ENCODE data around the gene SDHAF4.
A peak's percentile ranks its signal among the peaks of the same experiment; 100 is the strongest.

SDHAF4 gene

DNA sequence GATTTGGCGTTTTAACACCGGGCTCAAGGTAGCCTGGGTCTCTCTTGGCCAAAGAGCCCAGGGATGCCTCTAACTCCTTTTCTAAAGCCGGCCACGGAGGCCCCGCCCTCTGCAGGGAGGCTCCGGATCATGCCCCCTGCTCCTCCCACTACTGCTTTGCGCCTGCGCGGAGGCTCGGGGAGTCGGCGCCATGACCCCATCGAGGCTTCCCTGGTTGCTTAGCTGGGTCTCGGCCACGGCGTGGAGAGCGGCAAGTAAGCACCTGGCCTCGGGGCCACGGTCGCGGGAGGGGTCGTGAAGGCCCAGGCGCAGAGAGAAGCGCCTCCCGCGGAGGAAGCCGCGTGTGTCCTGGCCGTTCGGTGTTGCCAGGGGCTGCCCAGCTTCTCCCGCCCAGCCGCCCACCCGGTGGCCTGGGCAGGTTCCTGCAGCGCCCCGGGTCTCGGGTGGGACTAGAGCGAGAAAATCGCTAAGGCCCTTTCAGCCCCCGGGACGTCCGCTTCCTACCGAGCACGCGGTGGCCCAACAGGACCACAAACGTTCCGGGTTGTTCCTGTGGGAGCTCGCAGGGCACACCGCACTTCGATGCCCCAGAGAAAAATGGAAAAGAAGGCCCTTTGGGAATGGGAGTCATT lies at the start of gene SDHAF4:
Gene SDHAF4 (plus strand): TSS at position 180 of the 632 bp plus-strand sequence. CDS start 11 bp downstream, at position 191.
- Histone ChIP-seq H3K4me3 (peak within 1 kb of the TSS; percentile 74), H3K4me2 (peak within 1 kb of the TSS; percentile 92), H3K4me1 (peaks cover 14% of the 10 kb centered on the region), H3K9ac (peak within 1 kb of the TSS; percentile 90), H3K27ac (peak within 1 kb of the TSS; percentile 89), H3K36me3 (peaks cover 12% of the 10 kb centered on the region; the same call in 1 of the 2 replicates), H4K20me1 (no peaks in the 10 kb centered on the region), H3K9me3 (0 out of 2 replicates have a peak, but pooled peaks cover 3% of the 10 kb centered on the region), H3K27me3 (no peaks in the 10 kb centered on the region)
- no peak for TF ChIP-seq Cebpa-rat (IDR thresholded peaks at IDR 0.05)

DNA sequence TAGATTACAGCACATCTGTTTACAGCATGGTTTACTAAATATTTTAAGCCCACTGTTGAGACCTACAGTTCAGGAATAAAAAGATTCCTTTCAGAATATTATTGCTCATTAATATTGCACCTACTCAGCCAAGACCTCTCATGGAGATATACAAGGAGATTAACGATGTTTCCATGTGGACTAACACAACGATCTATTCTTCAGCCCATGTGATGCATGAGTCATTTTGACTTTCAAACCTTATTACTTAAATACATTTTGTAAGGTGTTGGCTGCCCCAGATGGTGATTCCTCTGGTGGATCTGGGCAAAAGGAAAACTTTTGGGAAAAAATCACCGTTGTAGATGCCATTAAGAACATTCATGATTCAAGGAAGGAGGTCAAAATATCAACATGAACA lies 48.0 kb upstream of the SDHAF4 start:
- Histone ChIP-seq H3K4me2 (no peak overlapping the region), H3K27ac (no peak overlapping the region), H4K20me1 (no peaks in the 10 kb centered on the region), H3K4me1 (no peaks in the 10 kb centered on the region), H3K9me3 (no peaks in the 10 kb centered on the region), H3K4me3 (no peak overlapping the region), H3K9ac (no peak overlapping the region), H3K27me3 (no peaks in the 10 kb centered on the region), H3K36me3 (no peaks in the 10 kb centered on the region)
- no peak for TF ChIP-seq Cebpa-rat (IDR thresholded peaks at IDR 0.05)

DNA sequence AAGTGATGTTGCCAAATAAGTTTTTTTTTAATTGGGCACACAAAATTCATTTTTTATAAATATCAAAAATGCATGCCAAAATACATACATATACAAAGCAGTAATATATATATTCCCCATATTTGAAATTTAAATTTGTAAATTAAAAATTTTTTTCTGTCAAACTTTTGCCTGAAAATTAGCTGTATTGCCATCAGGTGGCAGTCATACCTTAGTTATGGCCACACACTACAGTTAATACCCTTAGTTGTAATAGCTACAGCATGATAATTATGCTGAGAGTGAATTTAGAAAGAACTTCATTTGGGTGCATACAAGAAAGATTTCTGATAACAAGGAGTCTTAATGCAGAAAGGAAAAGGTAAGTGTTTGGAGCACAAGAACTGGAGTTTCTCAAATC lies 46.2 kb upstream of the SDHAF4 start:
- no peaks in the 10 kb centered on the region for H3K9me3 ChIP-seq
- no peak for TF ChIP-seq Cebpa-rat (IDR thresholded peaks at IDR 0.05)
- H3K27ac ChIP-seq, result no peak overlapping the region
- no peak overlapping the region for H3K9ac ChIP-seq
- H3K4me1 ChIP-seq, result no peaks in the 10 kb centered on the region
- no peaks in the 10 kb centered on the region for H3K36me3 ChIP-seq
- no peak overlapping the region for H3K4me2 ChIP-seq
- H3K27me3 ChIP-seq, result no peaks in the 10 kb centered on the region
- no peaks in the 10 kb centered on the region for H4K20me1 ChIP-seq
- no peak overlapping the region for H3K4me3 ChIP-seq

DNA sequence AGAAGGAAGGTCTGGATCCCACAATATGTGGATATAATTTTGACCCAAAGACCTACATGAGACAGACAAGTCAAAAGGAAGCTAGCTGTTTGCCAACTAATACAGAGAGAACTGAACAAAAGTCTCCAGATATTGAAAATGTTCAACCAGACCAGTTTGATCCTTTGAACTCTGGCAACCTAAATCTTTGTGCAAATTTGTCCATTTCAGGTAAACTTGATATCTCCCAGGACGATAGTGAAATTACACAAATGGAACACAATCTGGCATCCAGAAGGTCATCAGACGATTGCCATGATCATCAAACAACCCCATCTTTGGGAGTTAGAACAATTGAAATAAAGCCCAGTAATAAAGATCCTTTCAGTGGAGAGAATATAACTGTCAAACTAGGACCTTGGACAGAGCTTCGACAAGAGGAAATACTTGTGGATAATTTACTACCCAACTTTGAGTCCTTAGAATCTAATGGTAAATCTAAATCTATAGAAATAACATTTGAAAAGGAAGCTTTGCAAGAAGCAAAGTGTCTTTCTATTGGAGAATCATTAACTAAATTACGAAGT lies 41.9 kb upstream of the SDHAF4 start:
- 0 out of 2 replicates have a peak, but pooled peaks cover 6% of the 10 kb centered on the region for H3K36me3 ChIP-seq
- no peak overlapping the region for H3K4me3 ChIP-seq
- no peak for TF ChIP-seq Cebpa-rat (IDR thresholded peaks at IDR 0.05)

DNA sequence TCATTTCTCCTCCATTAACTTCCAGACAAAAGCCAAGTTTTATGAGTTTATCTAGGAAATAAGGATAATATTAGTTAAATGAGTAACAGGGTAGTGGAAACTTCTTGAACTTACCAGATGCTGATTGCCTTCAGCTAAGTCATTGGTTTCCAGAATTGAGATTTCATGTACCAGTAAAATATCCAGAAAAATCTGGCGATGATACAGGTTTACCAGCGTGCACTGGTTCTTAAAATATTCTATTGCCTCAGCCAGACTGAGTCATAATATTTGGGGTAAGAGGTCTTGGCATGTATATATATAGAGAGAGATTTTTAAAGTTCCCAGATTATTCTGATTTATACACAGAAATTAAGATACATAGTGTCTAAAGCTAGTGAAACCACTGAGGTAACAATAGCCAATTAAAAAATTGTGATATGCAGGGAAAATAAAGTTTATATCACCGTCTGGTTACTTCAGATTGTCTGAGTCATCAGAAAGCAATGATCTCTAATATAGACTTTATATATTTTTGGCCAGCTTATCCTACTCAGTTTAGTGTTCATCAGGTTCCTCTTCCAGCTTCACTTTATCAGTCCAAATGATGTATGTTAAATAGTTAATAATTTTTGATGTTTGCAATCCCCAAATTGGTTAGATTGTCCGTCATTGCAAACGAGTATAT lies 39.5 kb upstream of the SDHAF4 start:
- no peak overlapping the region for H3K4me2 ChIP-seq
- H3K27ac ChIP-seq, result no peak overlapping the region
- H3K36me3 ChIP-seq, result 0 out of 2 replicates have a peak, but pooled peaks cover 16% of the 10 kb centered on the region
- no peak overlapping the region for H3K9ac ChIP-seq
- no peaks in the 10 kb centered on the region for H3K27me3 ChIP-seq
- H3K4me1 ChIP-seq, result no peaks in the 10 kb centered on the region
- H3K9me3 ChIP-seq, result no peaks in the 10 kb centered on the region
- no peak overlapping the region for H3K4me3 ChIP-seq
- no peaks in the 10 kb centered on the region for H4K20me1 ChIP-seq
- no peak for TF ChIP-seq Cebpa-rat (IDR thresholded peaks at IDR 0.05)

More for the DNA sequence above, 41.9 kb upstream of the SDHAF4 start:
- Histone ChIP-seq H3K27me3 (no peaks in the 10 kb centered on the region), H3K27ac (no peak overlapping the region), H3K9ac (no peak overlapping the region), H3K9me3 (no peaks in the 10 kb centered on the region), H3K4me1 (no peaks in the 10 kb centered on the region), H4K20me1 (no peaks in the 10 kb centered on the region), H3K4me2 (no peak overlapping the region)

DNA sequence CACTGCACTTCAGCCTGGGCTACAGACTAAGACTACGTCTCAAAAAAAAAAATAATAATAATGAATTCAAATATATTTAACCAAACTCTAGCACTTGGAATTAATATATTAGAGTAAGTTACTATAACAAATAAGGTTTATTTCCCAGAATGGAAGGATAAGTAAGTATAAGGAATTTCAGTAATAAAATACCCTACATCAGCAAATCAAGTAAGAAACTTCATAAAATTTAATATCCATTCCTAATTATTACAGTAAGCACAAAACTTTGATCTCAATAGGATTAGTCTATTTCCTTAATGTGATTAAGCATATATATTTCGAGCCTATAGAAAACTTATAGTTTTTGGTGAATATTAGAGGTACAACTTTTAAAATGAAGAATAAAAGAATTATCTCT lies 36.7 kb upstream of the SDHAF4 start:
- Histone ChIP-seq H3K36me3 (peaks cover 24% of the 10 kb centered on the region), H3K4me3 (no peak overlapping the region), H3K9me3 (no peaks in the 10 kb centered on the region), H3K4me1 (no peaks in the 10 kb centered on the region), H4K20me1 (no peaks in the 10 kb centered on the region), H3K9ac (no peak overlapping the region), H3K4me2 (no peak overlapping the region), H3K27me3 (no peaks in the 10 kb centered on the region), H3K27ac (no peak overlapping the region)
- TF ChIP-seq Cebpa-rat (IDR thresholded peaks at IDR 0.05), result no peak

DNA sequence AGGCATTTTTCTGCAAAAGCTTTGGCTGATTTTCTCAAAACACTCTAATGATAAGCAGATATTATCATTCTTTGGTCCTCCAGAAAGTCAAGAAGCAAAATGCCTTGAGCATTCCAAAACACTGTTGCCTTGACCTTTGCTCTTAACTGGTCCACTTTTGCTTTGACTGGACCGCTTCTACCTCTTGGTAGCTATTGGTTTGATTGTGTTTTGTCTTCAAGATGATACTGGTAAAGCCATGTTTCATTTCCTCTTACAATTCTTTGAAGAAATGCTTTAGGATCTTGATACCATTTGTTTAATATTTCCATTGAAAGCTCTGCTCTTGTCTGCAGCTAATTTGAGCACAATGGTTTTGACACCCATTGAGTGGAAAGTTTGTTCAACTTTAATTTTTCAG lies 35.6 kb upstream of the SDHAF4 start:
- Histone ChIP-seq H3K4me3 (no peak overlapping the region), H3K27ac (no peak overlapping the region), H3K36me3 (peaks cover 28% of the 10 kb centered on the region), H3K27me3 (no peaks in the 10 kb centered on the region), H3K9me3 (no peaks in the 10 kb centered on the region), H3K4me2 (no peak overlapping the region), H4K20me1 (no peaks in the 10 kb centered on the region), H3K4me1 (no peaks in the 10 kb centered on the region), H3K9ac (no peak overlapping the region)
- TF ChIP-seq Cebpa-rat (IDR thresholded peaks at IDR 0.05), result no peak

DNA sequence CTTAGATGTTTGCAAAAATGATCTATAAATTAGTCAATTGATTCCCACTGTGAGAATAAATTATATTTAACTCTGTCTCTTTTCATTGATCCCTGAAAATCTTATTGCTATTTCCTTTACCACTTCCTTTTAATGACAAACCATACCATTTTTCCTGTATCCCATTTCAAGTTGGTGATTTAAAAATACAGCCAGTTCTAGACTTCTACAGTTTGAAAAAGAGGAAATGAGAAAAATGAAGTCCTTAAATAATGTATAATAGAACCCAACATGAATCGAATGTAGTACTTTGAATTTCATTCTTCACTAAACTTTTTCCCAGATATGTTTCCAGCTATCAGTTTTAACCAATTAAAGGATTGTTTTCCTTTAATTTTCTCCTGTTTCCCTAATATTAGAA lies 29.5 kb upstream of the SDHAF4 start:
- peak overlapping the region; percentile 9; the same call in 1 of the 2 replicates for H3K27ac ChIP-seq

DNA sequence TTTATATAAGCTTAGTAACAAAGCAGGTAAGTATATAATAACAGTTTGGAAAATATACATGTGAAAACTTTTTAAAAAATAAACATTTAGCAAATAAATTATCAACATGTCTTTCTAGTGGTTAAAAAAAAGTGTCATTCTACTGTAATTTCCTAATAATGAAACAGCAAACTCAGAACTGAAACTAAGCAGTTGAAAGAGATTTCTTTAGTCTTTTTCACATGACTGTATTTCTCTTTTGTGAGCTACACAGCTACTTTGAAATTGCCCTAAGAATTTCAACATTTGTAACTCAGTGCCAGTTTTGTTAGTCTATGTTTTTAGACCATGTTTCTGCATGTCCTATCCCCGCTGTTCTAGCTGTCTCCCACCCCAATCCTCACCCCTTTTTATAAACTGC lies 28.4 kb upstream of the SDHAF4 start:
- Histone ChIP-seq H3K9me3 (no peaks in the 10 kb centered on the region), H3K36me3 (peaks cover 20% of the 10 kb centered on the region), H3K9ac (no peak overlapping the region), H3K27ac (no peak overlapping the region), H4K20me1 (no peaks in the 10 kb centered on the region), H3K27me3 (no peaks in the 10 kb centered on the region), H3K4me2 (no peak overlapping the region), H3K4me3 (no peak overlapping the region), H3K4me1 (peaks cover 9% of the 10 kb centered on the region)
- TF ChIP-seq Cebpa-rat (IDR thresholded peaks at IDR 0.05), result no peak

More for the DNA sequence above, 29.5 kb upstream of the SDHAF4 start:
- no peaks in the 10 kb centered on the region for H4K20me1 ChIP-seq
- H3K27me3 ChIP-seq, result no peaks in the 10 kb centered on the region
- 0 out of 2 replicates have a peak overlapping the region, but pooled peaks have one; percentile 5 for H3K4me2 ChIP-seq
- H3K36me3 ChIP-seq, result peaks cover 25% of the 10 kb centered on the region
- no peaks in the 10 kb centered on the region for H3K9me3 ChIP-seq
- H3K9ac ChIP-seq, result no peak overlapping the region
- peaks cover 9% of the 10 kb centered on the region for H3K4me1 ChIP-seq
- no peak overlapping the region for H3K4me3 ChIP-seq
- TF ChIP-seq Cebpa-rat (IDR thresholded peaks at IDR 0.05), result no peak

DNA sequence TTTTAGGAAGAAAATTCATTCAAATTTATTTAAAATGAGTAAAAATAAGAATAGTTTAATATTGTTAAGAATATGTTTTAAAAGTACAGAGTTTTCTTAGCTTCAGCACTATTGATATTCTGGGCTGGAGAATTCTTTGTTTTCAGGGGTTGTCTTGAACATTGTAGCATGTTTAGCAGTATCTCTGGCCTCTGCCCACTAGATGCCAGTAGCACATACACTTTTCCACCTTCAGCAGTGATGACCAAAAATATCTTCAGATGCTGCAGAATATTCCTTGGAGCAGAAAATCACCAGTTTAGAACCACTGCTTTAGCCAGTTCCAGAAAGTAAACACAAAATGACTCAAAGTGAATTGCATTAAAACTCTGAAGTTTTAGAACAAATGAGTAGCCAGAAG lies 19.4 kb upstream of the SDHAF4 start:
- H3K4me1 ChIP-seq, result no peaks in the 10 kb centered on the region
- no peaks in the 10 kb centered on the region for H4K20me1 ChIP-seq
- no peak overlapping the region for H3K9ac ChIP-seq
- no peak for TF ChIP-seq Cebpa-rat (IDR thresholded peaks at IDR 0.05)
- H3K9me3 ChIP-seq, result no peaks in the 10 kb centered on the region
- H3K27me3 ChIP-seq, result no peaks in the 10 kb centered on the region
- peaks cover 14% of the 10 kb centered on the region; the same call in 1 of the 2 replicates for H3K36me3 ChIP-seq
- H3K27ac ChIP-seq, result no peak overlapping the region
- no peak overlapping the region for H3K4me3 ChIP-seq
- H3K4me2 ChIP-seq, result no peak overlapping the region

All from BLaER1 (cell line).